ENCODE measurements around the gene ELF2. TPM values are rescaled to one million over a fixed set of nuclear protein-coding genes. Genes with fewer than 3 reads are reported as not detected.
A peak's percentile ranks its signal among the peaks of the same experiment; 100 is the strongest.
"Not testable (repeated sequence)": the region's sequence is repeated elsewhere in the genome, so short reads cannot be mapped to it uniquely, and the experiment has no call there.

Gene ELF2
- total and polyA plus RNA-seq, 7 experiments from 2014 or later, result 30.6 to 88.2 (median 61.2) TPM

DNA sequence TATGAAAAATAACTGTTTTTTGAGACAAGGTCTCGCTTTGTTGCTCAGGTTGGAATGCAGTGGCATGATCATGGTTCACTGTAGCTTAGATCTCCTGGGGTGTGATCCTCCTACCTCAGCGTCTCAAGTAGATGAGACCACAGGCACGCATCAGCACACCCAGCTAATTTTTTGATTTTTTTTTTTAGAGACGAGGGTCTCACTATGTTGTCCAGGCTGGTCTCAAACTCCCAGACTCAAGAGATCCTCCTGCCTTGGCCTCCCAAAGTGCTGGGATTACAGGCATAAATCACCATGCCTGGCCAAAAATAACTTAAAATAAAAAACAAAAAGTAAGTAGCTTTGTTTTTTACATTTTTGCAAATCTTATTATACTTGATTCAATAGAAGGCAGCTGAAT lies 98.1 kb downstream of the ELF2 start:
- Mint-ChIP-seq H3K4me3 (peak overlapping the region in 4 of 10 donors; percentile 24 to 90 (median 42)), H3K36me3 (peaks cover 0 to 5% (median 0%) of the 10 kb centered on the region in 5 donors), H3K4me1 (peaks cover 35 to 84% (median 69%) of the 10 kb centered on the region in 7 donors), H3K27ac (peak overlapping the region in 1 of 9 donors; percentile 26), H3K27me3 (no peaks in the 10 kb centered on the region), H3K9me3 (peaks cover 0 to 2% (median 0%) of the 10 kb centered on the region in 11 donors)
- peaks cover 20 to 33% of the 10 kb centered on the region in 2 donors for H3K4me1 ChIP-seq (ENCODE audit: control insufficient read depth in 2 of 2, insufficient read depth in 2 of 2, low read length in 2 of 2)
- H3K36me3 ChIP-seq (ENCODE audit: control insufficient read depth in 2 of 3, insufficient read depth in 3 of 3, low read length in 3 of 3), result peaks cover 0 to 9% (median 0%) of the 10 kb centered on the region in 3 experiments
- ChIA-PET POLR2A (interaction anchor here (0.7 to 1.7 kb wide), 3 partner anchors 20 to 222 kb away, joined by 3 to 4 read pairs (median 3); partner anchors contain the start of gene NAA15), CTCF (interaction anchor here (3.5 kb wide), 1 partner anchor 49 kb away, joined by 18 read pairs; no protein-coding TSS in a partner anchor)
- H3K27ac ChIP-seq (ENCODE audit: low read depth, low read length), result no peak overlapping the region
- no peak for DNase-seq
- H3K27me3 ChIP-seq (ENCODE audit: control insufficient read depth in 2 of 2, insufficient read depth in 2 of 2, low read length in 2 of 2), result no peaks in the 10 kb centered on the region
- no peak overlapping the region for H3K4me3 ChIP-seq (ENCODE audit: low read length)
- intact Hi-C loops (cut with micrococcal nuclease), result no loop called here
- ATAC-seq, result no peak
- H3K9me3 ChIP-seq (ENCODE audit: control insufficient read depth in 2 of 3, low read length in 3 of 3), result no peaks in the 10 kb centered on the region

DNA sequence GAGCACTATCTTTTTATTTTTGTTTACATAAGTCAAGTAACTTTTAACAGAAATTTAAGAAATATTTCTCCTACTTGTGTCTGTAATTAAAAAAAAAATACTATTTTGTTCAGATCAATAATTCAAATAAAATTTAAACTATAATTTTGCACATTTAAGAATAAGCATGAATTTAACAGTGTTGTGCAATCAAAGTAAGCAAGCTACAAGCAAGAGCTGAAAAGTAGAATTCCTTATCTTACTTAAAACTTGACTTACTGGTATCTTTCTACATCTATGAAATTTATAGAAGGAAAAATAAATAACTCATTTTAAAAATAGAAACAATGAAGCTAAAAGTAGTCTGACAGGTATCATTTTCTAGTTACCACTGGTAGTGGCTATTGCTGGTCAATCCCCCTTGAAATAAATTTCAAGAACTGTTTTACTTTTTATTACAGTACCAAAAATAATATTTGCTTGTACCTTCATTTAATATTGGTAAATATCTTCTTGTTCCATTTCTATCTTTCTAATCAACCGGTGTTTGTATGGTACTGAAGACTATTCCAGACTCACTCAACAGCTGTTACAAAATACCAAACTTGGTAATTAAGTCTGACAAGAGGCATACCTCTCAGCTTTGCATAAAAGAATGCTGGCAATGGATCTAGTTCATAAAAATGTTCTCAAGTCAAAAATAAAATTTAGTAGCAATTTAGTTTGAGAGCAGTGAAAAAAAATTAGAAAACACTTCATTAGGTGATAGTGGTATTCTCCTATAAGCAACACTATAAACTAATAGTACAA lies 99.3 kb downstream of the ELF2 start:
- Mint-ChIP-seq H3K4me1 (peaks cover 34 to 89% (median 72%) of the 10 kb centered on the region in 7 donors), H3K9me3 (peaks cover 0 to 2% (median 0%) of the 10 kb centered on the region in 11 donors), H3K27ac (peak overlapping the region in 3 of 9 donors; percentile 31 to 69 (median 68)), H3K27me3 (no peaks in the 10 kb centered on the region), H3K36me3 (peaks cover 0 to 3% (median 0%) of the 10 kb centered on the region in 5 donors), H3K4me3 (peak overlapping the region in 8 of 10 donors; percentile 10 to 60 (median 36))
- intact Hi-C loops (cut with micrococcal nuclease), result no loop called here
- Histone ChIP-seq H3K36me3 (ENCODE audit: control insufficient read depth in 2 of 3, insufficient read depth in 3 of 3, low read length in 3 of 3) (peaks cover 0 to 3% (median 0%) of the 10 kb centered on the region in 3 experiments), H3K27me3 (ENCODE audit: control insufficient read depth in 2 of 2, insufficient read depth in 2 of 2, low read length in 2 of 2) (no peaks in the 10 kb centered on the region), H3K4me3 (ENCODE audit: low read length) (no peak overlapping the region), H3K4me1 (ENCODE audit: control insufficient read depth in 2 of 2, insufficient read depth in 2 of 2, low read length in 2 of 2) (peaks cover 20 to 33% of the 10 kb centered on the region in 2 donors), H3K27ac (ENCODE audit: low read depth, low read length) (no peak overlapping the region), H3K9me3 (ENCODE audit: control insufficient read depth in 2 of 3, low read length in 3 of 3) (no peaks in the 10 kb centered on the region)
- POLR2A ChIA-PET, result interaction anchor here (0.5 to 1.7 kb wide), 3 partner anchors 161 to 223 kb away, joined by 3 to 4 read pairs (median 3); partner anchors contain the start of gene NAA15
- ATAC-seq (no peak), DNase-seq (no peak)
- CTCF ChIA-PET, result interaction anchor here (1.4 kb wide), 1 partner anchor 47 kb away, joined by 4 read pairs; no protein-coding TSS in a partner anchor

DNA sequence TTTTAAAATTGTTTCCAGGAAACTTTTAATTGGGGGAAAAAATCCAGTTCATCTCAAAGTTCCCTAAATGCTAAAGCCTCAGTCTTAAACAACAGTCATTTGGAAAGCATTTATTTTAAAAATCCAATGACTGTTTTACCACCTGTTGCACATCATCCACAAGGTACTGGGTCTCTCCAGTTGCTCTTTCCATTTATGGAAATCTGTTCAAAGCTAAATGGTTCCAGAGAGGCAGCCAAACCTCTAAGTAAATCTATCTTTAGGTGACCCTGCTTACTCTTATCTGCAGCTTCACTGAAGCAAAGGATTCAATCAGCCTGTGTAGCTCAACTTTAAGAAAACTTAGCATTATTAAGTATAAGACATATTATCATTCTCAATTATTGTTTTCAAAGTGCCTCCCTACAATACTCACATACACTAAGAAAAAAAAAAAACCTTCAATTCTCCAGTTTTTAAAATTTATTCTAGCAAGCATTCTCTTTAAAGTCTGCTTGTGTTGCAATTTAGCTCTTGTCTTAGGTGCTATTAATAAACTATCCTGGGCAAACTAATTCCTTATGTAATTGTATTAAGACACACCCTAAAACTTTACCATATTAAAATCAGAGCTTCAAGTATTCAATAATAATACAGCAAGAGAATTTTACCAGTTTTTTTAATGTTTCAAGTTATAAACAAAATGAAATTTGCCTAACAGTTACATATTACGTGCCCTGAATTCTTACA lies 100.8 kb downstream of the ELF2 start:
- Histone ChIP-seq H3K27ac (ENCODE audit: low read depth, low read length) (no peak overlapping the region), H3K9me3 (ENCODE audit: control insufficient read depth in 2 of 3, low read length in 3 of 3) (no peaks in the 10 kb centered on the region), H3K4me3 (ENCODE audit: low read length) (no peak overlapping the region), H3K27me3 (ENCODE audit: control insufficient read depth in 2 of 2, insufficient read depth in 2 of 2, low read length in 2 of 2) (no peaks in the 10 kb centered on the region), H3K4me1 (ENCODE audit: control insufficient read depth in 2 of 2, insufficient read depth in 2 of 2, low read length in 2 of 2) (peaks cover 10 to 23% of the 10 kb centered on the region in 2 donors), H3K36me3 (ENCODE audit: control insufficient read depth in 2 of 3, insufficient read depth in 3 of 3, low read length in 3 of 3) (peaks cover 0 to 14% (median 10%) of the 10 kb centered on the region in 3 experiments)
- peaks cover 0 to 2% (median 0%) of the 10 kb centered on the region in 11 donors for H3K9me3 Mint-ChIP-seq
- peaks cover 0 to 10% (median 9%) of the 10 kb centered on the region in 5 donors for H3K36me3 Mint-ChIP-seq
- POLR2A ChIA-PET, result interaction anchor here (0.6 to 1.0 kb wide), 2 partner anchors 60 to 225 kb away, joined by 3 read pairs; partner anchors contain the start of gene NAA15
- intact Hi-C loops (cut with micrococcal nuclease), result loop anchor here in 1 of 2 donors (1.0 kb wide), 1 partner anchor 8 kb away; no protein-coding TSS in a partner anchor
- CTCF ChIA-PET, result no interaction called here
- ATAC-seq (no peak), DNase-seq (no peak)
- H3K27me3 Mint-ChIP-seq, result no peaks in the 10 kb centered on the region
- H3K4me3 Mint-ChIP-seq, result peak overlapping the region in 2 of 10 donors; percentile 27 to 30
- peak overlapping the region in 2 of 9 donors; percentile 20 to 48 for H3K27ac Mint-ChIP-seq
- peaks cover 20 to 81% (median 67%) of the 10 kb centered on the region in 7 donors for H3K4me1 Mint-ChIP-seq

DNA sequence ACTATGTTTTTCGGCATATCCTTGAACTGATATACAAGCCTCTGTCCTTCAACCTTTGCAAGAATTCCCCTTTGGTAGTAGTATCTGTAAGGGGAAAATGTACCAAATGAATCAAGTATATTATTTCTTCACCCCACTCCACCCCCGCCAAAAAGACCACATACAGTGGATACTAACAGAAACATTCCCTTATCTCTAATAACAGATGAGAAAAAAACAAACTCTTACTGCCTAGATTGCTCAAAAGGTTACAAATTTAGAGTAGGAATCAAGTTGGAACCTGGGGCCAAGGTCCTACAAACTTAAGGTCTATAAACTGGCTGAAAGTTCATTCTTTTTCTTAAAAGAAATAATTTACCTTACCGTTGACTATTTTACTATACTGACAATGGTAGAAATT lies 116.4 kb downstream of the ELF2 start:
- Mint-ChIP-seq H3K27me3 (no peaks in the 10 kb centered on the region), H3K9me3 (no peaks in the 10 kb centered on the region), H3K4me1 (peaks cover 10 to 33% (median 28%) of the 10 kb centered on the region in 7 donors), H3K36me3 (peaks cover 3 to 51% (median 22%) of the 10 kb centered on the region in 5 donors), H3K4me3 (no peak overlapping the region), H3K27ac (peak overlapping the region in 3 of 9 donors; percentile 18 to 52 (median 22))
- H3K4me1 ChIP-seq (ENCODE audit: control insufficient read depth in 2 of 2, insufficient read depth in 2 of 2, low read length in 2 of 2), result no peaks in the 10 kb centered on the region
- DNase-seq (no peak), ATAC-seq (no peak)
- no peaks in the 10 kb centered on the region for H3K27me3 ChIP-seq (ENCODE audit: control insufficient read depth in 2 of 2, insufficient read depth in 2 of 2, low read length in 2 of 2)
- H3K4me3 ChIP-seq (ENCODE audit: low read length), result no peak overlapping the region
- no peaks in the 10 kb centered on the region for H3K9me3 ChIP-seq (ENCODE audit: control insufficient read depth in 2 of 3, low read length in 3 of 3)
- intact Hi-C loops (cut with micrococcal nuclease), result no loop called here
- ChIA-PET POLR2A (no interaction called here), CTCF (interaction anchor here (0.6 kb wide), 1 partner anchor 37 kb away, joined by 4 read pairs; no protein-coding TSS in a partner anchor)
- peaks cover 14 to 60% (median 23%) of the 10 kb centered on the region in 3 experiments for H3K36me3 ChIP-seq (ENCODE audit: control insufficient read depth in 2 of 3, insufficient read depth in 3 of 3, low read length in 3 of 3)
- no peak overlapping the region for H3K27ac ChIP-seq (ENCODE audit: low read depth, low read length)

DNA sequence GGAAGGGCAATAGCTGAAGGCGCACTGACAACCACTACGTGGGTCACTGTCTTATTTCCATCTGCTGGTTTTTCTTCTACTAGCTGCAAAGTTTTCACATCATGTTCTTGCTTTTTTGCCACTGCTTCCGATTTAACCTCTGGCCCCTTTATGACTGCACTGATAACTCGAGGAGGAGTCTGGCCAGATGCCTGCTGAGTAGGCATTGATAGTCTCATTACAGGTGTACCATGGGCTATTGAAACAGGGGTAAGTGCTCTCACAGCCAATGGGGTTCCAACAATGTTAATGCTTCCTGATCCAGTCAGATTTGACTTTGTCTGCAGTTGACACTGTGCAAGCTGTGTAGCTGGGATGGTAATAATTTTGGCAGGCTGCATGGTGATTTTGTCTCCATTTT lies 118.0 kb downstream of the ELF2 start:
- DNase-seq; POLR2A ChIA-PET; ATAC-seq; H3K4me1 ChIP-seq (ENCODE audit: control insufficient read depth in 2 of 2, insufficient read depth in 2 of 2, low read length in 2 of 2); H3K27me3 ChIP-seq (ENCODE audit: control insufficient read depth in 2 of 2, insufficient read depth in 2 of 2, low read length in 2 of 2); H3K4me3 ChIP-seq (ENCODE audit: low read length); H3K27ac ChIP-seq (ENCODE audit: low read depth, low read length); H3K9me3 Mint-ChIP-seq; H3K9me3 ChIP-seq (ENCODE audit: control insufficient read depth in 2 of 3, low read length in 3 of 3); H3K4me3 Mint-ChIP-seq; intact Hi-C loops (cut with micrococcal nuclease); H3K27me3 Mint-ChIP-seq: not testable (repeated sequence)
- H3K36me3 ChIP-seq (ENCODE audit: control insufficient read depth in 2 of 3, insufficient read depth in 3 of 3, low read length in 3 of 3), result peaks cover 24 to 69% (median 29%) of the 10 kb centered on the region in 3 experiments
- peaks cover 11 to 54% (median 28%) of the 10 kb centered on the region in 5 donors for H3K36me3 Mint-ChIP-seq
- peaks cover 18 to 49% (median 41%) of the 10 kb centered on the region in 7 donors for H3K4me1 Mint-ChIP-seq
- CTCF ChIA-PET, result interaction anchor here (1.1 kb wide), 1 partner anchor 29 kb away, joined by 5 read pairs; no protein-coding TSS in a partner anchor
- peak overlapping the region in 6 of 9 donors; percentile 7 to 52 (median 28) for H3K27ac Mint-ChIP-seq
